Hepatocyte (in vitro differentiated cells): Measurements from ENCODE around the gene INPP5B.

Experiments used
- CTCF ChIP-seq: fragments of 200-600 bp; sonication (generic); IDR thresholded peaks from 2 replicates; pipeline ENCODE4 v1.5.1; 2016; ENCODE audit warnings: antibody characterized with exemption, mild to moderate bottlenecking; ENCODE audit not compliant: poor library complexity
- EZH2 ChIP-seq: fragments of 200-600 bp; sonication (generic); IDR thresholded peaks from 2 replicates; pipeline ENCODE4 v1.6.1; 2016; ENCODE audit warnings: antibody characterized with exemption, mild to moderate bottlenecking, borderline replicate concordance

GRCh38 chr1:37919277-37919676 is 27.6 kb downstream of the INPP5B start:
- TF ChIP-seq CTCF (peak; percentile 23), EZH2 (no peak)
